Measurements from ENCODE around the gene TMEM273.

GRCh38 chr10:49106451-49106850, 81.7 kb downstream of the TMEM273 start:
- TF ChIP-seq CTCF (IDR thresholded peaks at IDR 0.05) (no peak), POLR2A (IDR thresholded peaks at IDR 0.05; ENCODE audit: low read depth) (no peak), POLR2AphosphoS5 (IDR thresholded peaks at IDR 0.05) (no peak), EP300 (IDR thresholded peaks at IDR 0.05) (no peak)
